SK-N-MC (cell line): ENCODE measurements around the gene TGM4.

ENCODE experiments used
- EZH2 ChIP-seq: fragments of 200-600 bp; sonication (generic); IDR thresholded peaks from one replicate; pipeline ENCODE4 v1.6.1; 2017; ENCODE audit warnings: antibody characterized with exemption
- POLR2AphosphoS5 ChIP-seq: IDR thresholded peaks from 2 replicates; pipeline ENCODE4 v1.6.1; 2012; ENCODE audit warnings: mild to moderate bottlenecking, low read depth, low read length, borderline replicate concordance

GRCh38 chr3:44831232-44831631 lies 43.2 kb upstream of the TGM4 start:
- no peak for TF ChIP-seq POLR2AphosphoS5
- no peak for TF ChIP-seq EZH2
